Uterus (tissue), 4 donors: ENCODE measurements around the gene SETBP1. TPM values are rescaled to one million over a fixed set of nuclear protein-coding genes. Genes with fewer than 3 reads are reported as not detected.

ENCODE experiments used
- DNase-seq, 2 donors: peaks; one replicate each; pipeline ENCODE4 v3.0.0-alpha.2; 2019 to 2020
- H3K27ac ChIP-seq, 2 donors: fragments of 200-600 bp; sonication (generic); 1 replicate in 1 of 2; 2 replicates in 1 of 2; pipeline ENCODE4 v1.5.1; 2016 to 2018
- H3K27me3 ChIP-seq, 2 donors: fragments of 200-600 bp; sonication (generic); one replicate each; pipeline ENCODE4 v1.5.1; 2018 to 2019; ENCODE audit warnings: control low read depth in 1 of 2
- H3K36me3 ChIP-seq, 2 donors: fragments of 200-600 bp; sonication (generic); one replicate each; pipeline ENCODE4 v1.5.1; 2019; ENCODE audit warnings: control low read depth in 1 of 2
- H3K4me1 ChIP-seq, 2 donors: fragments of 200-600 bp; sonication (generic); one replicate each; pipeline ENCODE4 v1.5.1; 2018 to 2019; ENCODE audit warnings: control low read depth in 1 of 2
- H3K4me3 ChIP-seq, 2 donors: fragments of 200-600 bp; sonication (generic); 1 replicate in 1 of 2; 2 replicates in 1 of 2; pipeline ENCODE4 v1.5.1; 2018 to 2019; ENCODE audit warnings: mild to moderate bottlenecking in 1 of 2
- H3K9me3 ChIP-seq, 2 donors: fragments of 200-600 bp; sonication (generic); one replicate each; pipeline ENCODE4 v1.5.1; 2019; ENCODE audit warnings: control low read depth in 1 of 2
- POLR2A ChIP-seq, 2 donors: fragments of 450-650 bp; IDR thresholded peaks; one replicate each; pipeline ENCODE4 v1.6.1; 2016; ENCODE audit warnings: antibody characterized with exemption in 2 of 2, mild to moderate bottlenecking in 1 of 2, moderate library complexity in 1 of 2
- intact Hi-C: fragments of 100-400 bp; cut with DNase I; formaldehyde crosslinking; loops from one replicate; pipeline ENCODE4 v1.15.1; 2023; ENCODE audit warnings: low total_unique reads
- total RNA-seq, 4 donors: library from RNA; depleted of rRNA in 3 of 4; stranded (reverse); fragments of >200 nt in 3 of 4; gene quantifications; one replicate each; pipeline versions ENCODE4 v1.1.0 to v1.2.4, GENCODE V29; 2014 to 2023
- TF ChIP-seq, protein P1 (sequence below), 4 experiments: fragments of 200-600 bp in 2 of 4; fragments of 450-650 bp in 2 of 4; sonication (generic) in 2 of 4; IDR thresholded peaks; one replicate each; pipeline ENCODE4 v1.5.1; 2016 to 2019; ENCODE audit warnings: antibody characterized with exemption in 4 of 4, mild to moderate bottlenecking in 2 of 4, moderate library complexity in 1 of 4
- donor health status: DM: yes; HTN: yes; CAD: no.

SETBP1 gene
- total RNA-seq, 4 donors from 2014 or later: 16.8 to 74.0 (median 36.9) TPM

DNA sequence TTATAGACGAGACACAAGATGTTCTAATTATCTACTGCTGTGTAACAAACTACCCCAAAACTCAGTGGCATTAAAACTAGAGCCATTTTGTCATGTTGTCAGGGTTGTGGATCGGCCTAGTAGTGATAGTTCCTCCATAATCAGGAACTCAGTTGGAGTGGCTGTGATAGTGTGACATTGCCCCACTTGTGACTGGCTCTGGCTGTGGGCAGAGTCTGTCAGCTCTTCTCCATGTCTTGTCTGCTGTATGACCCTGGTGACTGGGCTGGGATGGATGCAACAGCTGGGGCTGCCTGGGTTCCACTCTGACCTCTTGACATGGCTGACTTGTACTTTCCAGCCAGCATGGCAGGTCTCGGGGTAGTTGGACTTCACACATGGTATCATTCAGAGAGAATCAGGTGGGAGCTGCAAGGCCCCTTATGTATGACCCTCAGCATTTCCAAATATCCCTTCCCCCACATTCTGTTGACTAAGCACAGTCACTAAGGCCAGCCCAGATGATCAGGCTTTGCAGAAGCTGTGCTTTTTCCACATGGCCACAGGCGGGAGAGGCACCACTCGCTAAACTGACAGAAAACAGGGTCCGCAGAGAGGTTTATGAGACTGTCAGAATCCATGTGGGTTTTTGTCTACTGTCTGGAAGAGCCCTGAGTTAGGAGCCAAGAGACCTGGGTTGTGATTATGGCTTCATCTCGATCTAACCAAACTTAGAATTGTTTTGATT is 50.3 kb downstream of the SETBP1 start:
- intact Hi-C loops: no loop called here
- Histone ChIP-seq H3K27ac (peak overlapping the region in 1 of 2 donors; percentile 2), H3K4me1 (no peaks in the 10 kb centered on the region), H3K9me3 (no peaks in the 10 kb centered on the region), H3K4me3 (no peak overlapping the region), H3K27me3 (no peaks in the 10 kb centered on the region), H3K36me3 (no peaks in the 10 kb centered on the region)
- TF ChIP-seq, protein P1, sequence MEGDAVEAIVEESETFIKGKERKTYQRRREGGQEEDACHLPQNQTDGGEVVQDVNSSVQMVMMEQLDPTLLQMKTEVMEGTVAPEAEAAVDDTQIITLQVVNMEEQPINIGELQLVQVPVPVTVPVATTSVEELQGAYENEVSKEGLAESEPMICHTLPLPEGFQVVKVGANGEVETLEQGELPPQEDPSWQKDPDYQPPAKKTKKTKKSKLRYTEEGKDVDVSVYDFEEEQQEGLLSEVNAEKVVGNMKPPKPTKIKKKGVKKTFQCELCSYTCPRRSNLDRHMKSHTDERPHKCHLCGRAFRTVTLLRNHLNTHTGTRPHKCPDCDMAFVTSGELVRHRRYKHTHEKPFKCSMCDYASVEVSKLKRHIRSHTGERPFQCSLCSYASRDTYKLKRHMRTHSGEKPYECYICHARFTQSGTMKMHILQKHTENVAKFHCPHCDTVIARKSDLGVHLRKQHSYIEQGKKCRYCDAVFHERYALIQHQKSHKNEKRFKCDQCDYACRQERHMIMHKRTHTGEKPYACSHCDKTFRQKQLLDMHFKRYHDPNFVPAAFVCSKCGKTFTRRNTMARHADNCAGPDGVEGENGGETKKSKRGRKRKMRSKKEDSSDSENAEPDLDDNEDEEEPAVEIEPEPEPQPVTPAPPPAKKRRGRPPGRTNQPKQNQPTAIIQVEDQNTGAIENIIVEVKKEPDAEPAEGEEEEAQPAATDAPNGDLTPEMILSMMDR (IDR thresholded peaks at IDR 0.05): no peak
- no peak for TF ChIP-seq POLR2A (IDR thresholded peaks at IDR 0.05)
- no peak for DNase-seq

DNA sequence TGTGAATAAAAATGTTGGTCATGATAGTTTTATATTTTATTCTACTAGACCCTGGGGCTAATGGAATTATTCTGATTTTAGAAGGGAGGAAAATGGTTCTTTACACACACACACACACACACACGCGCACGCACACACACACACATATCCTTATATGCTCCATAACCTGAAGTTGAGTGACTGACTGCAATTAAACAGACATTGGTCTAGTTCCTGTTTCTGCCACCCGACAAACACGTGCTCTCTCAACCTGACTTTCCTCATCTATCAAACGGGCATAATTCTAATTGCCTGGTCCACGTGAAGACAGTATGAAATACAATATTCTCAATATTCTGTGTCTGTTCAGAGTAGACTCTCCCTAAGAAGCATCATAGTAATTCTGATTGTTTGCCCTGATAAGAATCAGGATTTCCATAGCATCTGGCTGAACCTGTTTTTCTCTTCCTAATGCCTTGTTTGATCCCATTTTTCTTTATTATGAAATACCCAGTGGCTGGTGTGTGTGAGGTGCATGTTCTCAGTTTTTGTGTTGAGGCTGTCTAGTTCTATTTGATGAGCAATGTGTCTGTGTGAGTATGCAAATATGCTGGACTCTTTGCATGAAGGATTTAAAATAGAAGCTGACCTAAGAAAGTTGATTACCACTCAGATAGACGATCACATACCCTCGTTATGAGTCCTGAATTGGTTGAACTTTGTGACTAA is 51.0 kb downstream of the SETBP1 start:
- H3K4me1 ChIP-seq: no peaks in the 10 kb centered on the region
- H3K27me3 ChIP-seq: no peaks in the 10 kb centered on the region
- intact Hi-C loops: no loop called here
- TF ChIP-seq POLR2A (IDR thresholded peaks at IDR 0.05): no peak
- no peak overlapping the region for H3K4me3 ChIP-seq
- H3K27ac ChIP-seq: peak overlapping the region in 1 of 2 donors; percentile 2
- H3K9me3 ChIP-seq: no peaks in the 10 kb centered on the region
- no peak for DNase-seq
- no peaks in the 10 kb centered on the region for H3K36me3 ChIP-seq

DNA sequence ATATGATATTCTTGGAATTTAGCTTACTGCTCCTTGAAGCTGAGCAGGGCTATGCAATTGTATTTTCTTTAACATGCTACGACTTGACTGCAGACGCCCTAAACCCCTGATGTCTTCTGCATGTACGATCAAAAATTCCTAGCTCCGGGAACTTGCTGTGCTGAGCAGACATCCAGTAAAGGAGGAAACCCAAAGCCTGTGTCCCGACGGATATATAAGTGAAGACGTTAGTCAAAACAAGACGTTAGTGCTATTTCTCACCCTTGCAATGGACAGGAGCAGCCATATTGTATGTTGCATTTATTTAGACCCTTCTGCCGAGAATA is 51.5 kb downstream of the SETBP1 start:
- no peaks in the 10 kb centered on the region for H3K36me3 ChIP-seq
- TF ChIP-seq, protein P1 (IDR thresholded peaks at IDR 0.05): no peak
- TF ChIP-seq POLR2A (IDR thresholded peaks at IDR 0.05): no peak
- H3K9me3 ChIP-seq: no peaks in the 10 kb centered on the region
- H3K27me3 ChIP-seq: no peaks in the 10 kb centered on the region
- intact Hi-C loops: no loop called here
- H3K27ac ChIP-seq: no peak overlapping the region
- no peaks in the 10 kb centered on the region for H3K4me1 ChIP-seq
- no peak for DNase-seq
- no peak overlapping the region for H3K4me3 ChIP-seq

GRCh38 chr18:44732599-44732998 is 51.9 kb downstream of the SETBP1 start:
- intact Hi-C loops: no loop called here
- DNase-seq: no peak
- Histone ChIP-seq H3K4me3 (no peak overlapping the region), H3K9me3 (no peaks in the 10 kb centered on the region), H3K36me3 (no peaks in the 10 kb centered on the region), H3K4me1 (no peaks in the 10 kb centered on the region), H3K27me3 (no peaks in the 10 kb centered on the region), H3K27ac (peak overlapping the region; percentile 3 to 21)
- TF ChIP-seq, protein P1 (IDR thresholded peaks at IDR 0.05): no peak
- no peak for TF ChIP-seq POLR2A (IDR thresholded peaks at IDR 0.05)

- Histone ChIP-seq H3K27me3 (no peaks in the 10 kb centered on the region), H3K36me3 (no peaks in the 10 kb centered on the region), H3K9me3 (no peaks in the 10 kb centered on the region), H3K4me3 (no peak overlapping the region), H3K27ac (peak overlapping the region; percentile 3 to 21), H3K4me1 (no peaks in the 10 kb centered on the region)
- TF ChIP-seq, protein P1 (IDR thresholded peaks at IDR 0.05): no peak
- no peak for TF ChIP-seq POLR2A (IDR thresholded peaks at IDR 0.05)
- intact Hi-C loops: no loop called here
- DNase-seq: peak in 1 of 2 donors; percentile 49
These were observed 52.5 kb downstream of the SETBP1 start for GRCh38 chr18:44733069-44733753.
